Measurements from ENCODE around the gene CRYBG1. TPM values are rescaled to one million over a fixed set of nuclear protein-coding genes. Genes with fewer than 3 reads are reported as not detected.

CRYBG1 gene
- total RNA-seq, 3 donors from 2014 or later: 26.6 to 93.0 (median 86.4) TPM

GRCh38 chr6:106528521-106528920 is 168.0 kb downstream of the CRYBG1 start:
- Histone ChIP-seq H3K36me3 (ENCODE audit: low read depth) (no peaks in the 10 kb centered on the region), H3K4me3 (no peak overlapping the region), H3K9me3 (no peaks in the 10 kb centered on the region), H3K4me1 (ENCODE audit: low read depth) (peaks cover 4% of the 10 kb centered on the region)
- no peak for TF ChIP-seq CTCF (IDR thresholded peaks at IDR 0.05)
- intact Hi-C loops (cut with DNase I, micrococcal nuclease): no loop called here
- ATAC-seq (no peak), DNase-seq (no peak)

- Histone ChIP-seq H3K9me3 (no peaks in the 10 kb centered on the region), H3K36me3 (ENCODE audit: low read depth) (no peaks in the 10 kb centered on the region), H3K4me3 (no peak overlapping the region), H3K4me1 (ENCODE audit: low read depth) (peaks cover under 1% of the 10 kb centered on the region)
- intact Hi-C loops (cut with DNase I, micrococcal nuclease): no loop called here
- ATAC-seq: no peak
- DNase-seq: no peak
- no peak for TF ChIP-seq CTCF (IDR thresholded peaks at IDR 0.05)
These were observed 168.9 kb downstream of the CRYBG1 start for GRCh38 chr6:106529438-106529837.

GRCh38 chr6:106530026-106530425 is 169.5 kb downstream of the CRYBG1 start:
- intact Hi-C loops (cut with DNase I, micrococcal nuclease): no loop called here

GRCh38 chr6:106530502-106530901 is 170.0 kb downstream of the CRYBG1 start:
- H3K9me3 ChIP-seq: no peaks in the 10 kb centered on the region
- no peak overlapping the region for H3K4me3 ChIP-seq
- no peak for TF ChIP-seq CTCF (IDR thresholded peaks at IDR 0.05)
- no peaks in the 10 kb centered on the region for H3K36me3 ChIP-seq (ENCODE audit: low read depth)
- no peak for DNase-seq
- intact Hi-C loops (cut with DNase I, micrococcal nuclease): no loop called here
- H3K4me1 ChIP-seq (ENCODE audit: low read depth): no peaks in the 10 kb centered on the region
- no peak for ATAC-seq

More at GRCh38 chr6:106530026-106530425, 169.5 kb downstream of the CRYBG1 start:
- no peaks in the 10 kb centered on the region for H3K4me1 ChIP-seq (ENCODE audit: low read depth)
- ATAC-seq: no peak
- no peaks in the 10 kb centered on the region for H3K9me3 ChIP-seq
- no peaks in the 10 kb centered on the region for H3K36me3 ChIP-seq (ENCODE audit: low read depth)
- no peak for TF ChIP-seq CTCF (IDR thresholded peaks at IDR 0.05)
- DNase-seq: no peak
- H3K4me3 ChIP-seq: no peak overlapping the region

- Histone ChIP-seq H3K4me3 (no peak overlapping the region), H3K36me3 (ENCODE audit: low read depth) (no peaks in the 10 kb centered on the region), H3K4me1 (ENCODE audit: low read depth) (no peaks in the 10 kb centered on the region), H3K9me3 (no peaks in the 10 kb centered on the region)
- no peak for TF ChIP-seq CTCF (IDR thresholded peaks at IDR 0.05)
- DNase-seq (no peak), ATAC-seq (no peak)
- intact Hi-C loops (cut with DNase I, micrococcal nuclease): no loop called here
These were observed 172.5 kb downstream of the CRYBG1 start for GRCh38 chr6:106533054-106533453.

- intact Hi-C loops (cut with DNase I, micrococcal nuclease): no loop called here
- H3K4me1 ChIP-seq (ENCODE audit: low read depth): no peaks in the 10 kb centered on the region
- H3K9me3 ChIP-seq: no peaks in the 10 kb centered on the region
These were observed 173.5 kb downstream of the CRYBG1 start for GRCh38 chr6:106534004-106534403.

More at GRCh38 chr6:106534004-106534403, 173.5 kb downstream of the CRYBG1 start:
- ATAC-seq: no peak
- no peak for DNase-seq
- H3K4me3 ChIP-seq: no peak overlapping the region
- H3K36me3 ChIP-seq (ENCODE audit: low read depth): no peaks in the 10 kb centered on the region
- TF ChIP-seq CTCF (IDR thresholded peaks at IDR 0.05): no peak

All from mucosa of descending colon (tissue), 3 donors.